Body of pancreas (tissue), 4 donors: ENCODE results near the gene MGAT4A.

Experiments used
- POLR2A ChIP-seq, 3 donors: fragments of 450-650 bp; IDR thresholded peaks; one replicate each; pipeline ENCODE4 v1.6.1; 2016; ENCODE audit warnings: antibody characterized with exemption in 3 of 3, mild to moderate bottlenecking in 2 of 3
- TF ChIP-seq, protein P1 (sequence below), 7 experiments: fragments of 450-650 bp in 4 of 7; fragments of 200-600 bp in 3 of 7; sonication (generic) in 3 of 7; IDR thresholded peaks; one replicate each; pipeline ENCODE4 v1.5.1; 2016 to 2019; ENCODE audit warnings: antibody characterized with exemption in 7 of 7

DNA sequence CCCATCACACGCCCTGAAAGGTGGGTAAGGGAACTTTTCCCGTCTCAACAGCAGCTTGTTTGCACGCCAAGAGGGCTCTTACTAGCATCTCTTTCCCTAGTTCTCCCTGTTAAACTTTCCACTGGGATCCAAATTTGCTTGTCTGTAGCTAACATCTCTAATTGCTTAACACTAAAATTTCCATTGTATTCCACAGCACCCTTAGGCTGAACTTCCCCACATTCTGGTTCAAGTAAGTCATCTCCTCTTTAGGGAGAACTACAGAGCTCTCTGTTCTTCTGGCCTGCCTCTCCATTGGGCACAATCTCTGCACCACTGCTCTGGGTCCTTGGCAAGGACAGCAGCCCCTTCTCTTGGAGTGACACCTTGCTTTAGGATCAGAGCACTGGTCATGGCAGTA, 98.6 kb downstream of the MGAT4A start:
- TF ChIP-seq, protein P1, sequence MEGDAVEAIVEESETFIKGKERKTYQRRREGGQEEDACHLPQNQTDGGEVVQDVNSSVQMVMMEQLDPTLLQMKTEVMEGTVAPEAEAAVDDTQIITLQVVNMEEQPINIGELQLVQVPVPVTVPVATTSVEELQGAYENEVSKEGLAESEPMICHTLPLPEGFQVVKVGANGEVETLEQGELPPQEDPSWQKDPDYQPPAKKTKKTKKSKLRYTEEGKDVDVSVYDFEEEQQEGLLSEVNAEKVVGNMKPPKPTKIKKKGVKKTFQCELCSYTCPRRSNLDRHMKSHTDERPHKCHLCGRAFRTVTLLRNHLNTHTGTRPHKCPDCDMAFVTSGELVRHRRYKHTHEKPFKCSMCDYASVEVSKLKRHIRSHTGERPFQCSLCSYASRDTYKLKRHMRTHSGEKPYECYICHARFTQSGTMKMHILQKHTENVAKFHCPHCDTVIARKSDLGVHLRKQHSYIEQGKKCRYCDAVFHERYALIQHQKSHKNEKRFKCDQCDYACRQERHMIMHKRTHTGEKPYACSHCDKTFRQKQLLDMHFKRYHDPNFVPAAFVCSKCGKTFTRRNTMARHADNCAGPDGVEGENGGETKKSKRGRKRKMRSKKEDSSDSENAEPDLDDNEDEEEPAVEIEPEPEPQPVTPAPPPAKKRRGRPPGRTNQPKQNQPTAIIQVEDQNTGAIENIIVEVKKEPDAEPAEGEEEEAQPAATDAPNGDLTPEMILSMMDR (IDR thresholded peaks at IDR 0.05) = no peak
- no peak for TF ChIP-seq POLR2A (IDR thresholded peaks at IDR 0.05)
